Cardiac atrium fibroblast (primary cell): ENCODE measurements around the gene CPLANE1. TPM values are rescaled to one million over a fixed set of nuclear protein-coding genes. Genes with fewer than 3 reads are reported as not detected.

Source experiments
- total RNA-seq: library from RNA; depleted of rRNA; stranded (reverse); fragments of >200 nt; gene quantifications from 2 replicates; pipeline ENCODE4 v1.2.3, GENCODE V29; 2015

The CPLANE1 gene
- total RNA-seq, result 7.9 and 8.7 TPM in 2 replicates

DNA sequence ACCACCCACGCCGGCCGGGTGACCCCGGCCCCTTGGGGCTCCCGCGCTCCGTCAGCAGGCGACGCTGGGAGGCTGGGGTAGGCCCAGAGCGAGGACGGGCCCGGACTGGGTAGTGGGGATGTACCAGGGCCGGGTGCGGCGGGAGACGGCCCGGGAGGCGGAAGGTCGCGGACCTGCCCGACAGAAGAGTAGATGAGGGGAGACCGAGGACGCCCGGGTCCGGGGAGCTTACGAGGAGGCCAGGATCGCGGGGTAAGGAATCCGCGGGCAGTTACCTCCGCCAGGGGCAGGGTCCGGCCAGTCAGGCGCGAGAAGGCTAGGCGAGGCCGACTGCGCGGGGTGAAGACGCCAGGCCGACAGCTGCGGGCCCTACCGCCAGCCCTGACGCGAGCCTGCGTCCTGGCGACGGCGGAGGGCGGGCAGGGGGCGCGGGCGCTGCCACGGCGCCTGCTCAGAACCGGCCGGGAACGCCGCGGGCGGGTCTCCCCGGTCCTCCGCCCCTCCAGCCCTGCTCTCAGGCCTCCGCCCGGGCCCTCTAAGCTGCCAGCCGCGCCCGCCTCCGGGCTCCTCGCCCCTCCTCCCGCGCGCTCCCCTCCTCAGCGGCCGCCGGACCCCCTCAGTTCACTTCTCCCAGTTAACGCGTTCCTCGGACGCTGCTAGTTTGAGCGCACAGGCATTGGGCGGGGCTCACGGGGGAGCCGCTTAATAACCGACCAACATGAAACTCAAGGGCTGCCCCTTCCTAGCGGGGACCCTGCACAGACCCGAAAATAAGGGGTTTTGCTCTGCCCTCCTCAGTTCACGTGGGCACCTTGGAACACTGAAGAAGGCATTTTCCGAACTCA is at the start of gene CPLANE1:
Gene CPLANE1 (minus strand): TSS at position 407 of the 845 bp plus-strand sequence. CDS start 1,678 bp downstream, outside the sequence.

Other genes starting within 250 kb of the CPLANE1 start
- gene NUP155, start 121.7 kb upstream of the CPLANE1 start, total RNA-seq, result 10.3 and 30.6 TPM in 2 replicates
- gene WDR70, start 129.9 kb upstream of the CPLANE1 start, total RNA-seq, result 10.7 and 15.6 TPM in 2 replicates